GM23338 (cell line): ENCODE data around the gene SSTR5. TPM values are rescaled to one million over a fixed set of nuclear protein-coding genes. Genes with fewer than 3 reads are reported as not detected.

Source experiments
- ATAC-seq: fragments of 200-7000 bp; cut with Tn5 transposase; 3 replicates; pipeline ENCODE4 v1.9.1; 2020
- DNase-seq: peaks from one replicate; pipeline ENCODE4 v3.0.0-alpha.2; 2015; ENCODE audit warnings: low spot score
- H2AFZ ChIP-seq: fragments of 200-600 bp; sonication (generic); 2 replicates; pipeline ENCODE4 v1.8.0; 2016; ENCODE audit warnings: antibody characterized with exemption, mild to moderate bottlenecking, moderate library complexity
- H3F3A ChIP-seq: fragments of 200-600 bp; sonication (generic); replicated peaks from 2 replicates; pipeline ENCODE4 v1.8.0; 2017; ENCODE audit warnings: antibody characterized with exemption, mixed run types, low read depth
- H3K27ac ChIP-seq: fragments of 200-600 bp; sonication (generic); 2 replicates; pipeline ENCODE4 v1.6.1; 2016; ENCODE audit warnings: low read depth
- H3K27me3 ChIP-seq: fragments of 200-600 bp; sonication (generic); 2 replicates; pipeline ENCODE4 v1.8.0; 2016; ENCODE audit warnings: mild to moderate bottlenecking, mixed run types, moderate library complexity; ENCODE audit not compliant: insufficient read depth
- H3K36me3 ChIP-seq: fragments of 200-600 bp; sonication (generic); 2 replicates; pipeline ENCODE4 v1.8.0; 2016; ENCODE audit warnings: mild to moderate bottlenecking; ENCODE audit not compliant: insufficient read depth
- H3K4me1 ChIP-seq: fragments of 200-600 bp; sonication (generic); 2 replicates; pipeline ENCODE4 v1.8.0; 2016; ENCODE audit warnings: mild to moderate bottlenecking, moderate library complexity; ENCODE audit not compliant: insufficient read depth
- H3K4me2 ChIP-seq: fragments of 200-600 bp; sonication (generic); 2 replicates; pipeline ENCODE4 v1.7.1; 2017; ENCODE audit warnings: mixed run types
- H3K4me3 ChIP-seq: fragments of 200-600 bp; sonication (generic); 2 replicates; pipeline ENCODE4 v1.6.1; 2016; ENCODE audit warnings: mixed run types
- H3K79me2 ChIP-seq: fragments of 200-600 bp; sonication (generic); replicated peaks from 2 replicates; pipeline ENCODE4 v1.8.0; 2017; ENCODE audit warnings: mild to moderate bottlenecking; ENCODE audit not compliant: insufficient read depth
- H3K9me2 ChIP-seq: fragments of 200-600 bp; sonication (generic); 2 replicates; pipeline ENCODE4 v1.8.0; 2017; ENCODE audit not compliant: insufficient read depth
- H4K20me1 ChIP-seq: fragments of 200-600 bp; sonication (generic); replicated peaks from 2 replicates; pipeline ENCODE4 v1.8.0; 2017; ENCODE audit warnings: mild to moderate bottlenecking; ENCODE audit not compliant: insufficient read depth
- H3K27ac Mint-ChIP-seq: 2 replicates; pipeline ENCODE4 v1.8.0; 2020; ENCODE audit warnings: inconsistent platforms, mild to moderate bottlenecking, moderate library complexity, mixed read lengths
- H3K27me3 Mint-ChIP-seq: 3 replicates; pipeline ENCODE4 v1.8.0; 2022; ENCODE audit warnings: low read depth, mild to moderate bottlenecking, moderate library complexity, mixed read lengths, inconsistent platforms; ENCODE audit not compliant: insufficient read depth, poor library complexity
- H3K36me3 Mint-ChIP-seq: 3 replicates; pipeline ENCODE4 v1.8.0; 2021; ENCODE audit warnings: low read depth, mild to moderate bottlenecking, inconsistent platforms, moderate library complexity, mixed read lengths
- H3K4me1 Mint-ChIP-seq: 3 replicates; pipeline ENCODE4 v1.8.0; 2020; ENCODE audit warnings: mild to moderate bottlenecking, inconsistent platforms, mixed read lengths
- H3K4me3 Mint-ChIP-seq: 3 replicates; pipeline ENCODE4 v1.8.0; 2021; ENCODE audit warnings: moderate library complexity, mild to moderate bottlenecking, inconsistent platforms, mixed read lengths
- H3K9me3 Mint-ChIP-seq: 3 replicates; pipeline ENCODE4 v1.8.0; 2020; ENCODE audit warnings: moderate library complexity, mild to moderate bottlenecking, inconsistent platforms, mixed read lengths
- CREB1 ChIP-seq: fragments of 250-450 bp; sonication (Bioruptor Pico); IDR thresholded peaks from 2 replicates; pipeline ENCODE4 v1.5.0; 2020; ENCODE audit warnings: low read depth, mild to moderate bottlenecking, moderate library complexity
- EZH2phosphoT487 ChIP-seq: fragments of 200-600 bp; sonication (generic); IDR thresholded peaks from one replicate; pipeline ENCODE4 v1.8.1; 2018; ENCODE audit warnings: antibody characterized with exemption; ENCODE audit not compliant: unreplicated experiment
- JUNB ChIP-seq: IDR thresholded peaks from one replicate; pipeline ENCODE4 v1.6.1; 2016; ENCODE audit warnings: antibody characterized with exemption; ENCODE audit not compliant: unreplicated experiment
- NANOG ChIP-seq: IDR thresholded peaks from 2 replicates; pipeline ENCODE4 v1.6.1; 2016; ENCODE audit warnings: antibody characterized with exemption, borderline replicate concordance
- polyA plus RNA-seq: library from polyadenylated mRNA; unstranded; fragments of >200 nt; fragmentation: Nextera tagmentation; extraction: Ambion mirVana; gene quantifications from 2 replicates; pipeline ENCODE4 v1.2.1, GENCODE V29; 2016
- total RNA-seq: library from RNA; depleted of rRNA; stranded (reverse); fragments of >200 nt; shearing (Covaris generic); gene quantifications from 2 replicates; pipeline ENCODE4 v1.2.3, GENCODE V29; 2014
- TF ChIP-seq, protein P1 (sequence below): IDR thresholded peaks from one replicate; pipeline ENCODE4 v1.6.1; 2018; ENCODE audit warnings: antibody characterized with exemption; ENCODE audit not compliant: unreplicated experiment
- TF ChIP-seq, protein P2 (sequence below): fragments of 250-450 bp; sonication (Bioruptor Pico); IDR thresholded peaks from 2 replicates; pipeline ENCODE4 v1.5.0; 2020; ENCODE audit warnings: mild to moderate bottlenecking, moderate library complexity
- TF ChIP-seq, protein P3 (sequence below), 2 experiments: fragments of 200-600 bp in 1 of 2; sonication (generic) in 1 of 2; conservative IDR thresholded peaks; 2 replicates each; pipeline versions ENCODE4 v1.5.1 to v1.6.1; 2016 to 2017; ENCODE audit warnings: antibody characterized with exemption in 2 of 2, low read depth in 2 of 2, mild to moderate bottlenecking in 2 of 2, moderate library complexity in 1 of 2
- TF ChIP-seq, protein P4 (sequence below): IDR thresholded peaks from 2 replicates; pipeline ENCODE4 v1.6.1; 2016; ENCODE audit warnings: antibody characterized with exemption

Gene SSTR5
- total and polyA plus RNA-seq, 2 experiments from 2014 or later, result 0.60 to 1.0 TPM

DNA sequence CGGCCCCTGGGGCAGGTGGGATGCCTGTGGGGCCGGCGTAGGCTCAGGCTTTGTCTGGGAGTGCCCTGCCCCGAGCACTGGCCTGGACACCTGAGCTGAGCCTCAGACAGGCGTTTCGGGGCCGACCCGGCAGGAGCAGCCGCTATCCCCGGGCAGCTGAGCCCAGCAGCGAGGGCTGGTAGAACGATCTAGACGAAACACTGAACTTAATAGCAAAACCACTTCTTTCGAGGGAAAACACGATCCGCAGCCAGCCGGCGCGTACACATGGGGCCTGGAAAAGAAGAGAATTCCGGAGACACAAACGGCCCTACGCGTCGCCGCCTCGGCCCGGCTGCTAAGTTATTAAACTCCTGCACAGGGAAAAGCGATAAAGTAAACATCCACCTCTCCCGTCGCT, 22.0 kb upstream of the SSTR5 start:
- Histone ChIP-seq H4K20me1 (no peaks in the 10 kb centered on the region), H3K4me1 (no peaks in the 10 kb centered on the region; the same call in 1 of the 2 replicates), H2AFZ (no peak overlapping the region), H3K27ac (no peak overlapping the region), H3K4me3 (no peak overlapping the region), H3K79me2 (no peaks in the 10 kb centered on the region), H3K36me3 (no peaks in the 10 kb centered on the region), H3K27me3 (no peaks in the 10 kb centered on the region), H3F3A (no peaks in the 10 kb centered on the region), H3K9me2 (no peaks in the 10 kb centered on the region), H3K4me2 (no peak overlapping the region)
- Mint-ChIP-seq H3K4me1 (no peaks in the 10 kb centered on the region), H3K27ac (no peak overlapping the region), H3K4me3 (no peak overlapping the region), H3K27me3 (peaks cover 6% of the 10 kb centered on the region), H3K36me3 (no peaks in the 10 kb centered on the region), H3K9me3 (no peaks in the 10 kb centered on the region)
- DNase-seq (no peak), ATAC-seq (no peak)
- TF ChIP-seq, protein P1, sequence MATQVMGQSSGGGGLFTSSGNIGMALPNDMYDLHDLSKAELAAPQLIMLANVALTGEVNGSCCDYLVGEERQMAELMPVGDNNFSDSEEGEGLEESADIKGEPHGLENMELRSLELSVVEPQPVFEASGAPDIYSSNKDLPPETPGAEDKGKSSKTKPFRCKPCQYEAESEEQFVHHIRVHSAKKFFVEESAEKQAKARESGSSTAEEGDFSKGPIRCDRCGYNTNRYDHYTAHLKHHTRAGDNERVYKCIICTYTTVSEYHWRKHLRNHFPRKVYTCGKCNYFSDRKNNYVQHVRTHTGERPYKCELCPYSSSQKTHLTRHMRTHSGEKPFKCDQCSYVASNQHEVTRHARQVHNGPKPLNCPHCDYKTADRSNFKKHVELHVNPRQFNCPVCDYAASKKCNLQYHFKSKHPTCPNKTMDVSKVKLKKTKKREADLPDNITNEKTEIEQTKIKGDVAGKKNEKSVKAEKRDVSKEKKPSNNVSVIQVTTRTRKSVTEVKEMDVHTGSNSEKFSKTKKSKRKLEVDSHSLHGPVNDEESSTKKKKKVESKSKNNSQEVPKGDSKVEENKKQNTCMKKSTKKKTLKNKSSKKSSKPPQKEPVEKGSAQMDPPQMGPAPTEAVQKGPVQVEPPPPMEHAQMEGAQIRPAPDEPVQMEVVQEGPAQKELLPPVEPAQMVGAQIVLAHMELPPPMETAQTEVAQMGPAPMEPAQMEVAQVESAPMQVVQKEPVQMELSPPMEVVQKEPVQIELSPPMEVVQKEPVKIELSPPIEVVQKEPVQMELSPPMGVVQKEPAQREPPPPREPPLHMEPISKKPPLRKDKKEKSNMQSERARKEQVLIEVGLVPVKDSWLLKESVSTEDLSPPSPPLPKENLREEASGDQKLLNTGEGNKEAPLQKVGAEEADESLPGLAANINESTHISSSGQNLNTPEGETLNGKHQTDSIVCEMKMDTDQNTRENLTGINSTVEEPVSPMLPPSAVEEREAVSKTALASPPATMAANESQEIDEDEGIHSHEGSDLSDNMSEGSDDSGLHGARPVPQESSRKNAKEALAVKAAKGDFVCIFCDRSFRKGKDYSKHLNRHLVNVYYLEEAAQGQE, result no peak
- TF ChIP-seq EZH2phosphoT487 (no peak), JUNB (no peak), CREB1 (no peak), NANOG (no peak)
- TF ChIP-seq, protein P2, sequence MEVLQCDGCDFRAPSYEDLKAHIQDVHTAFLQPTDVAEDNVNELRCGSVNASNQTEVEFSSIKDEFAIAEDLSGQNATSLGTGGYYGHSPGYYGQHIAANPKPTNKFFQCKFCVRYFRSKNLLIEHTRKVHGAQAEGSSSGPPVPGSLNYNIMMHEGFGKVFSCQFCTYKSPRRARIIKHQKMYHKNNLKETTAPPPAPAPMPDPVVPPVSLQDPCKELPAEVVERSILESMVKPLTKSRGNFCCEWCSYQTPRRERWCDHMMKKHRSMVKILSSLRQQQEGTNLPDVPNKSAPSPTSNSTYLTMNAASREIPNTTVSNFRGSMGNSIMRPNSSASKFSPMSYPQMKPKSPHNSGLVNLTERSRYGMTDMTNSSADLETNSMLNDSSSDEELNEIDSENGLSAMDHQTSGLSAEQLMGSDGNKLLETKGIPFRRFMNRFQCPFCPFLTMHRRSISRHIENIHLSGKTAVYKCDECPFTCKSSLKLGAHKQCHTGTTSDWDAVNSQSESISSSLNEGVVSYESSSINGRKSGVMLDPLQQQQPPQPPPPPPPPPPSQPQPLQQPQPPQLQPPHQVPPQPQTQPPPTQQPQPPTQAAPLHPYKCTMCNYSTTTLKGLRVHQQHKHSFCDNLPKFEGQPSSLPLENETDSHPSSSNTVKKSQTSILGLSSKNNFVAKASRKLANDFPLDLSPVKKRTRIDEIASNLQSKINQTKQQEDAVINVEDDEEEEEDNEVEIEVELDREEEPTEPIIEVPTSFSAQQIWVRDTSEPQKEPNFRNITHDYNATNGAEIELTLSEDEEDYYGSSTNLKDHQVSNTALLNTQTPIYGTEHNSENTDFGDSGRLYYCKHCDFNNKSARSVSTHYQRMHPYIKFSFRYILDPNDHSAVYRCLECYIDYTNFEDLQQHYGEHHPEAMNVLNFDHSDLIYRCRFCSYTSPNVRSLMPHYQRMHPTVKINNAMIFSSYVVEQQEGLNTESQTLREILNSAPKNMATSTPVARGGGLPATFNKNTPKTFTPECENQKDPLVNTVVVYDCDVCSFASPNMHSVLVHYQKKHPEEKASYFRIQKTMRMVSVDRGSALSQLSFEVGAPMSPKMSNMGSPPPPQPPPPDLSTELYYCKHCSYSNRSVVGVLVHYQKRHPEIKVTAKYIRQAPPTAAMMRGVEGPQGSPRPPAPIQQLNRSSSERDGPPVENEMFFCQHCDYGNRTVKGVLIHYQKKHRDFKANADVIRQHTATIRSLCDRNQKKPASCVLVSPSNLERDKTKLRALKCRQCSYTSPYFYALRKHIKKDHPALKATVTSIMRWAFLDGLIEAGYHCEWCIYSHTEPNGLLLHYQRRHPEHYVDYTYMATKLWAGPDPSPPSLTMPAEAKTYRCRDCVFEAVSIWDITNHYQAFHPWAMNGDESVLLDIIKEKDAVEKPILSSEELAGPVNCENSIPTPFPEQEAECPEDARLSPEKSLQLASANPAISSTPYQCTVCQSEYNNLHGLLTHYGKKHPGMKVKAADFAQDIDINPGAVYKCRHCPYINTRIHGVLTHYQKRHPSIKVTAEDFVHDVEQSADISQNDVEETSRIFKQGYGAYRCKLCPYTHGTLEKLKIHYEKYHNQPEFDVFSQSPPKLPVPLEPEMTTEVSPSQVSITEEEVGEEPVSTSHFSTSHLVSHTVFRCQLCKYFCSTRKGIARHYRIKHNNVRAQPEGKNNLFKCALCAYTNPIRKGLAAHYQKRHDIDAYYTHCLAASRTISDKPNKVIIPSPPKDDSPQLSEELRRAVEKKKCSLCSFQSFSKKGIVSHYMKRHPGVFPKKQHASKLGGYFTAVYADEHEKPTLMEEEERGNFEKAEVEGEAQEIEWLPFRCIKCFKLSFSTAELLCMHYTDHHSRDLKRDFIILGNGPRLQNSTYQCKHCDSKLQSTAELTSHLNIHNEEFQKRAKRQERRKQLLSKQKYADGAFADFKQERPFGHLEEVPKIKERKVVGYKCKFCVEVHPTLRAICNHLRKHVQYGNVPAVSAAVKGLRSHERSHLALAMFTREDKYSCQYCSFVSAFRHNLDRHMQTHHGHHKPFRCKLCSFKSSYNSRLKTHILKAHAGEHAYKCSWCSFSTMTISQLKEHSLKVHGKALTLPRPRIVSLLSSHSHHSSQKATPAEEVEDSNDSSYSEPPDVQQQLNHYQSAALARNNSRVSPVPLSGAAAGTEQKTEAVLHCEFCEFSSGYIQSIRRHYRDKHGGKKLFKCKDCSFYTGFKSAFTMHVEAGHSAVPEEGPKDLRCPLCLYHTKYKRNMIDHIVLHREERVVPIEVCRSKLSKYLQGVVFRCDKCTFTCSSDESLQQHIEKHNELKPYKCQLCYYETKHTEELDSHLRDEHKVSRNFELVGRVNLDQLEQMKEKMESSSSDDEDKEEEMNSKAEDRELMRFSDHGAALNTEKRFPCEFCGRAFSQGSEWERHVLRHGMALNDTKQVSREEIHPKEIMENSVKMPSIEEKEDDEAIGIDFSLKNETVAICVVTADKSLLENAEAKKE, result no peak
- TF ChIP-seq, protein P3, sequence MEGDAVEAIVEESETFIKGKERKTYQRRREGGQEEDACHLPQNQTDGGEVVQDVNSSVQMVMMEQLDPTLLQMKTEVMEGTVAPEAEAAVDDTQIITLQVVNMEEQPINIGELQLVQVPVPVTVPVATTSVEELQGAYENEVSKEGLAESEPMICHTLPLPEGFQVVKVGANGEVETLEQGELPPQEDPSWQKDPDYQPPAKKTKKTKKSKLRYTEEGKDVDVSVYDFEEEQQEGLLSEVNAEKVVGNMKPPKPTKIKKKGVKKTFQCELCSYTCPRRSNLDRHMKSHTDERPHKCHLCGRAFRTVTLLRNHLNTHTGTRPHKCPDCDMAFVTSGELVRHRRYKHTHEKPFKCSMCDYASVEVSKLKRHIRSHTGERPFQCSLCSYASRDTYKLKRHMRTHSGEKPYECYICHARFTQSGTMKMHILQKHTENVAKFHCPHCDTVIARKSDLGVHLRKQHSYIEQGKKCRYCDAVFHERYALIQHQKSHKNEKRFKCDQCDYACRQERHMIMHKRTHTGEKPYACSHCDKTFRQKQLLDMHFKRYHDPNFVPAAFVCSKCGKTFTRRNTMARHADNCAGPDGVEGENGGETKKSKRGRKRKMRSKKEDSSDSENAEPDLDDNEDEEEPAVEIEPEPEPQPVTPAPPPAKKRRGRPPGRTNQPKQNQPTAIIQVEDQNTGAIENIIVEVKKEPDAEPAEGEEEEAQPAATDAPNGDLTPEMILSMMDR (conservative IDR thresholded peaks at IDR 0.05; ENCODE audit: low read depth in 2 of 2), result no peak
- TF ChIP-seq, protein P4, sequence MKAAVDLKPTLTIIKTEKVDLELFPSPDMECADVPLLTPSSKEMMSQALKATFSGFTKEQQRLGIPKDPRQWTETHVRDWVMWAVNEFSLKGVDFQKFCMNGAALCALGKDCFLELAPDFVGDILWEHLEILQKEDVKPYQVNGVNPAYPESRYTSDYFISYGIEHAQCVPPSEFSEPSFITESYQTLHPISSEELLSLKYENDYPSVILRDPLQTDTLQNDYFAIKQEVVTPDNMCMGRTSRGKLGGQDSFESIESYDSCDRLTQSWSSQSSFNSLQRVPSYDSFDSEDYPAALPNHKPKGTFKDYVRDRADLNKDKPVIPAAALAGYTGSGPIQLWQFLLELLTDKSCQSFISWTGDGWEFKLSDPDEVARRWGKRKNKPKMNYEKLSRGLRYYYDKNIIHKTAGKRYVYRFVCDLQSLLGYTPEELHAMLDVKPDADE, result no peak
